Measurements from ENCODE around the gene PARP8.

PARP8 gene

GRCh38 chr5:50855001-50855400 is 188.6 kb downstream of the PARP8 start:
- DNase-seq = no peak

DNA sequence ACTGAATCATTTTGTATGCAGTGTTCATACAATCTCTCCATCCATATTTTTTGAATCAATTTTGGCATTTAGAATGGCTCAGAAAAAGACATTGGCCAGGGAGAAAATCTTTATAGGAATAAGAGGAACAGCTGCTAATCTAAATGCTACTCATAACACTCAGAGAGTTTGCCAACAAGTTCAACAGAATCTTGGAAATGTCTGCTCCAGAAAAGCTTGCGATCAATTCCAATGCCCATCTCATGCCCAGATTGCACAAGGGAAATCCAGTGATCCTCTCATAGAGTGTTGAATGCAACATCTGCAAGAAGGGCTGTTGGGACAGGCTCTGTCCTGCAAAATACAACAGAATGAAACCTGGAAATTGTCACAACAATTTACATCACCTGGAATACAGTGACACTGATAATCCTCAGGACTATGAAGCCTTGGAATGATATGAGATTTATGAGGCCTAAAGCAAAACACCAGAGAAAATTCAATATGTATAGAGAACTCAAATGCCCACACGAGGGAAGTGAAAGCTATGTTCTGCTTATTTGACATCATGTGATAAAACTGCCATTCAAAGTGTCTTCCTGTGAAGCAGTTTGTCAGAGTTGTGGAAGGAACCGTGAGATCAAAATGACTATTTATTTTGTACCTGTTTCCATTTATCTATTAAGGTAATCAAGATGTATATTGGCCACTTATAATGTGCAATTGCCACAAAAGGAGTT is 190.1 kb downstream of the PARP8 start:
- DNase-seq = no peak

GRCh38 chr5:50863534-50864170 is 197.2 kb downstream of the PARP8 start:
- no peak for DNase-seq

DNA sequence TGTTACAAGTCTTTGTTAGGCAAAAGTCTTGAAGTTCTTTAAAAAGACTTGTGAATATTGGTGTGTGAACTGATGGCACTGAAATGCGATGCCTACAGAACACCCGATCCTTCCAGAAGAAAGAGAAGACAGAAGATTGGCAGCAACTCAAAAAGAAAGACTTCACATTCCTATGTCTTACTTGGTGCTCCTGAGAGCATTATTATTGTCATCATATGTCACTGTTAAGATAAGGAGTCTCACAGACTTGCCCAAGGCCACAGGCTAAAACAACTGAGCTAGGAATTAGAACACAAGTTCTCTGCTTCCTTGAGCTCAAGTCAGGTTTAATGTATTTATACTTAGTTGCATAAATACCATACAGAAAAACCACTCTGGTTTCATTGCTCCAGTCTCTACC is 198.0 kb downstream of the PARP8 start:
- DNase-seq = no peak

DNA sequence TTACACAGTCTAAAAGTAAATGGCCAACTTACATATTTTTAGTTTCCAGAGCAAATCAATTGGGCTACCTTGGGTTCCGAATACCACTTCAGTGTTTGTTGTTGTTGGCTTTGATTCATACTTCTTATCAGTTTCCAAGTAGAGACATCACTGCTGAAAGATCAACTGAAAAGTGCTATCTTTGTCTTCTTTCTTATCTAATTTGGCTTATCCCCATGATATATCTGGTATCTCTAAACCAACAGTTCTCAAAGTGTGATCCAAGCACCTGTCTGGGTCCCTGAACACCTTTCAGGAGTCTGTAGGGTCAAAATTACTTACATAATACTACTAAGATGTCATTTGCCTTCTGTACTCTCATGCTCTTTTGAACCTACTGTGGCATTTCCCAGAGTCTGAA is 200.0 kb downstream of the PARP8 start:
- DNase-seq = no peak

DNA sequence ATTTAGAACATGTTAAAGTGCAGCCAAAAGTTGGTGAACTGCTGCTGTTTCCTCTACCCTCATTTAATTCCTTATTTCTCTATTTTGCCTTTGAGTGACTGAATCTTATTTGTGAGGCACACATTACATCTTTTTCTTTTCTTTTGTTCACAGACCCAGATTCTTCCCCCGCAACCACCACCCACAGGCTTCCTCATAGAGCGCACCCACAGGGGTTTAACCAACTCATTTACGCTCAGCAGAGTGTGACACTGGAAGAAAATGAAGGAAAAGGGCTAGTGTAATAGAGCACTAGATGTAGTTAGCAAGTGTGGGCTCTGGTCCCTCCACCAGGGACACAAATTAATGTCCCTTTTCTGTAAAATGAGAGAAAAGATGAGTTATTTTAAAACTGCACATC is 200.7 kb downstream of the PARP8 start:
- DNase-seq = no peak

DNA sequence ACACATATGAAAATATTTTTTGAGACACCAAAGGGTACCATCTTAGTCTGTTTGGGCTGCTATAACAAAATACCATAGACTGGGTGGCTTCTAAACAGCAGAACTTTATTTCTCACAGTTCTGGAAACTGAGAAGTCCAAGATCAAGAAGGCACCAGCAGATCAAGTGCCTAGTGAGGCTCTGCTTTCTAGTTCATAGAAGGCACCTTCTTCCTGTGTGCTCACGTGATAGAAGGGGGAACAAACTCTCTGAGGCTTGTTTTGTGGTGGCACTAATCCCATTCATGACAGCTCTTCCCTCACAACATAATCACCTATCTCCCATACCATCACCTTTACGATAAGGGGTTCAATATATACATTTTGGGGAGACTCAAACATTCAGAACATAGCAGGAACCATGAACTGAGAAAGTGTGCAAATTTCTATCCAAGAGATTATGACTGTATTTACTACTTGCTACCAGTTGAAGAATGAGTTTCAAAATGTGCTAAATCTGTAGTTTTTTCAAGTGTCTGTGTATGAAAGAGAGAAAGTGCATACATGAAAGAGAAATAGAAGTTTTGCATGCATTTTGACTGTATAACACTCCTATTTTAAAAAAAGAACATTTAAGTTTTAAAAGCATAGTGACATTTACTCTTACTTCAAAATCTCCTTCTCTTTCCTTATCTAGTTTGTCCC is 207.3 kb downstream of the PARP8 start:
- no peak for DNase-seq

- DNase-seq = no peak
Observed at GRCh38 chr5:50874306-50875001, 208.0 kb downstream of the PARP8 start.

GRCh38 chr5:50875002-50875344 is 208.5 kb downstream of the PARP8 start:
- DNase-seq = no peak

DNA sequence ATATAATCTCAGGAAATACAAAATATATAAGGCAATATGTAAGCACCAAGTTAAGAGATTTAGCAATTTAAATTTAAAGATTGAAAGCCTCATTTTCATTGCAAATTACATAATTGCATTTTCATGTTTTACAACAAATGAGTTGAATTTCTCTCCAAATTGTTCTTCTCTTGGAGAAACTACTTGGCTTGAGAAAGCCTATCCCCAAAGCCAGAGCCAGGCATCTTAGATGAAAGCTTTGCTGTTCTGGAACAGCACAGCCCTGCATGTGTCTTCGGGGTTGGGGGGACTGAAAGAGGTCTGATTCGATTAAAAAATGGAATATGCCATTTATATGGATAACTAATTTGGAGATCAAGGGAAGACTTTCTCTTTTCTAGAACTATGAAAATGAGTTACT is 212.0 kb downstream of the PARP8 start:
- DNase-seq = no peak

GRCh38 chr5:50881407-50881806 is 215.0 kb downstream of the PARP8 start:
- DNase-seq = no peak

DNA sequence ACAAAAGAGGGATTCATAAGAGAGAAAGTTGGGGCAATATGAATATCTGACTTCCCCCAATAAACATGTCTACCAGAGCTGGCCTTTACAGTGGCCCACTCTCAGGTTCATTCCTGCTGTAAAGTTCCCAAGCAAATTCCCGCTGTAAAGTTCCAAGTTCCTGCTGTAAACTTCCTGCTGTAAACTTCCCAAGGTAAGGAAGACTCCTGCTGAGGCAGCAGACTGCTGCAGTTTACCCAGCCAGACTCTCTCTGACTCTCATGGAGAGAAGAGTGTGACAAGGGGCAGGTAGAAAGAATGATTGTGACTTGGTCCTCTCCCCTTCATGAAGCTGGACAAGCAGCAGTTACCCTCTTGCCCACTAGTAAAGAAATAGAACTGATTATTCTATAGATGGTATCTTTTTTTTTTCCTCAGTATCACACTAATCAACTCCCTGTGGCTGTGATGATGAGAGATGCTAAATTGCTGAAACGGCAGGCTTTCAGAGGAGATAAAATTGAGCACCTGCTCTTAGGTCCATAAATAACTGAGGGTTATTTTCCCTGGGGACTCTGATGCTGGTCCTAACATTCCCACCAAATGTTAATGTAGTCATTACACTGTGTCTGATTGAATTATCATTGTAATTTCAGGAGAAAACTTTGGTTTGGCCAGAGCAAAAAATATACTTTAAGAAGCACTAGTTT is 220.4 kb downstream of the PARP8 start:
- DNase-seq = no peak

- no peak for DNase-seq
Observed at GRCh38 chr5:50887889-50888633, 221.6 kb downstream of the PARP8 start.

- no peak for DNase-seq
Observed at GRCh38 chr5:50888751-50889150, 222.3 kb downstream of the PARP8 start.

GRCh38 chr5:50889790-50890189 is 223.4 kb downstream of the PARP8 start:
- no peak for DNase-seq
